OCI-LY3 (cell line): ENCODE data around the gene GNAQ.

Source experiments
- EZH2phosphoT487 ChIP-seq: fragments of 200-600 bp; shearing (Covaris generic); IDR thresholded peaks from 2 replicates; pipeline ENCODE4 v1.6.1; 2018; ENCODE audit warnings: antibody characterized with exemption, mixed run types, low read depth
- TF ChIP-seq, protein P1 (sequence below): fragments of 200-600, 300-600 bp; sonication (generic); IDR thresholded peaks from 2 replicates; pipeline ENCODE4 v1.5.1; 2014; ENCODE audit warnings: antibody characterized with exemption, low read length, low read depth

DNA sequence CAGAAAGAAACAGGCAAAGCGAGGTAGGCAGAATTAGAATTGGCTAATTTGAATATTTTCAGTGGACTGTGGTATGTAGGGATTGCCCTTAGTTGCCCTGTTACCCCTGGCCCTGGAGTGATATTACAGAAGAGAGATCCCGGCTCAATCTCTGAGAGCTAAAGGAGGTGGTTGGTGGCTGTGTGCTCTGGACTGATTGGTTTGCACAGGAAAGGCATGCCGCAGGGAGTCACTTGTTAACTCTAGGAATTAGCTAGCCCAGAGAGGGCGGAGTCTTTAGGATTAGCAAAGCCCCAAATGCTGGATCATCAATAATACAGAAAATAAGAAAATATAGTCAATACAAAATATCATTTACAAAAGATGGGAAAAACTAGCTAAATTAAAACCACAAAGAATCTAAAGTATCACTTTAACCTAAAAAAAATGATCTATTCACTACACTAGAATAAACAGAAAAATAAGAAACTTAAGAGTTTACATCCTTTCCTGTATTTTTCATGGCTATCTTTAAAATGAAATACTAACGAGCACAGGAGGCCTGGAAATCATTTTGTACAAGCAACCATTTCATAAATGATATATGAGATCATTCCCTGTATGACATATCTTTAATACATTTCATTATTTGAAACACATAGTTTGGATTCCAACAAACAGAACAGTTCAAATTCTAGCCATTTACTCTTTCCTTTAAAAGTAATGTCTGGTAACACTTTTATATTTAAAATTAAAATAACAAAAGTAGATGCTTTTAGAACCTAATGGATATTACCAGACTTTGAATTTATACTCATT, 71.1 kb downstream of the GNAQ start:
- TF ChIP-seq, protein P1, sequence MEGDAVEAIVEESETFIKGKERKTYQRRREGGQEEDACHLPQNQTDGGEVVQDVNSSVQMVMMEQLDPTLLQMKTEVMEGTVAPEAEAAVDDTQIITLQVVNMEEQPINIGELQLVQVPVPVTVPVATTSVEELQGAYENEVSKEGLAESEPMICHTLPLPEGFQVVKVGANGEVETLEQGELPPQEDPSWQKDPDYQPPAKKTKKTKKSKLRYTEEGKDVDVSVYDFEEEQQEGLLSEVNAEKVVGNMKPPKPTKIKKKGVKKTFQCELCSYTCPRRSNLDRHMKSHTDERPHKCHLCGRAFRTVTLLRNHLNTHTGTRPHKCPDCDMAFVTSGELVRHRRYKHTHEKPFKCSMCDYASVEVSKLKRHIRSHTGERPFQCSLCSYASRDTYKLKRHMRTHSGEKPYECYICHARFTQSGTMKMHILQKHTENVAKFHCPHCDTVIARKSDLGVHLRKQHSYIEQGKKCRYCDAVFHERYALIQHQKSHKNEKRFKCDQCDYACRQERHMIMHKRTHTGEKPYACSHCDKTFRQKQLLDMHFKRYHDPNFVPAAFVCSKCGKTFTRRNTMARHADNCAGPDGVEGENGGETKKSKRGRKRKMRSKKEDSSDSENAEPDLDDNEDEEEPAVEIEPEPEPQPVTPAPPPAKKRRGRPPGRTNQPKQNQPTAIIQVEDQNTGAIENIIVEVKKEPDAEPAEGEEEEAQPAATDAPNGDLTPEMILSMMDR, result no peak
- TF ChIP-seq EZH2phosphoT487, result no peak
